HepG2 (cell line): ENCODE data around the gene RTEL1. TPM values are rescaled to one million over a fixed set of nuclear protein-coding genes. Genes with fewer than 3 reads are reported as not detected.

Experiments
- EEA1 ChIP-seq: sonication (generic); formaldehyde crosslinking; IDR thresholded peaks from 2 replicates; pipeline ENCODE4 v1.5.1; 2020; ENCODE audit warnings: mild to moderate bottlenecking, missing genetic modification reagents, borderline replicate concordance
- HDAC6 ChIP-seq: fragments of 200-600 bp; sonication (generic); IDR thresholded peaks from 2 replicates; pipeline ENCODE4 v1.7.0; 2017; ENCODE audit warnings: mild to moderate bottlenecking, antibody characterized with exemption, low read length, low read depth
- HNRNPLL ChIP-seq: fragments of 200-400 bp; formaldehyde crosslinking; IDR thresholded peaks from 2 replicates; pipeline ENCODE4 v1.6.1; 2017; ENCODE audit warnings: mild to moderate bottlenecking, low read depth, low read length; ENCODE audit not compliant: poor library complexity, severe bottlenecking
- JUND ChIP-seq: sonication (generic); formaldehyde crosslinking; IDR thresholded peaks from 2 replicates; pipeline ENCODE4 v1.8.0; 2022; ENCODE audit warnings: mild to moderate bottlenecking, missing genetic modification reagents
- KLF15 ChIP-seq: sonication (generic); formaldehyde crosslinking; IDR thresholded peaks from 2 replicates; pipeline ENCODE4 v1.8.1; 2023; ENCODE audit warnings: borderline replicate concordance, mild to moderate bottlenecking, inconsistent platforms, missing genetic modification reagents, mixed read lengths
- RFX3 ChIP-seq: IDR thresholded peaks from 2 replicates; pipeline ENCODE4 v1.6.1; 2016; ENCODE audit warnings: missing biosample characterization, missing genetic modification reagents
- ZBTB1 ChIP-seq: sonication (generic); formaldehyde crosslinking; IDR thresholded peaks from 2 replicates; pipeline ENCODE4 v1.4.0; 2020; ENCODE audit warnings: missing genetic modification reagents, borderline replicate concordance
- ZFP36 ChIP-seq: fragments of 150-350 bp; IDR thresholded peaks from 2 replicates; pipeline ENCODE4 v1.6.1; 2018; ENCODE audit warnings: borderline replicate concordance, low read length, low read depth; ENCODE audit not compliant: partially characterized antibody
- ZNF17 ChIP-seq: sonication (generic); formaldehyde crosslinking; IDR thresholded peaks from 2 replicates; pipeline ENCODE4 v1.5.0; 2020; ENCODE audit warnings: mild to moderate bottlenecking, missing genetic modification reagents
- ZNF296 ChIP-seq: sonication (generic); formaldehyde crosslinking; conservative IDR thresholded peaks from 2 replicates; pipeline ENCODE4 v1.5.0; 2020; ENCODE audit warnings: mild to moderate bottlenecking, missing genetic modification reagents
- ZNF30 ChIP-seq: sonication (generic); formaldehyde crosslinking; IDR thresholded peaks from 2 replicates; pipeline ENCODE4 v1.5.0; 2020; ENCODE audit warnings: mild to moderate bottlenecking, missing genetic modification reagents
- ZNF331 ChIP-seq: sonication (generic); formaldehyde crosslinking; IDR thresholded peaks from 2 replicates; pipeline ENCODE4 v1.4.0; 2020; ENCODE audit warnings: missing genetic modification reagents
- ZNF333 ChIP-seq: sonication (generic); formaldehyde crosslinking; IDR thresholded peaks from 2 replicates; pipeline ENCODE4 v1.4.0; 2020; ENCODE audit warnings: mild to moderate bottlenecking, missing genetic modification reagents, borderline replicate concordance
- ZNF562 ChIP-seq: sonication (generic); formaldehyde crosslinking; IDR thresholded peaks from 2 replicates; pipeline ENCODE4 v1.8.0; 2022; ENCODE audit warnings: missing genetic modification reagents, borderline replicate concordance
- ZNF619 ChIP-seq: sonication (generic); formaldehyde crosslinking; IDR thresholded peaks from 2 replicates; pipeline ENCODE4 v1.4.0; 2020; ENCODE audit warnings: mild to moderate bottlenecking, missing genetic modification reagents
- polyA plus RNA-seq, 8 experiments: library from polyadenylated mRNA; depleted of rRNA in 3 of 8; stranded (reverse) in 7 of 8; unstranded in 1 of 8; fragments of >200 nt; fragmentation: Illumina TruSeq in 4 of 8; extraction: Trizol in 4 of 8; gene quantifications; 2 replicates each; pipeline versions ENCODE4 v1.2.1 to v1.2.3, GENCODE V29; 2011 to 2016; ENCODE audit warnings: low read depth in 4 of 8, missing spikeins in 1 of 8, mixed read lengths in 1 of 8; ENCODE audit not compliant: insufficient read depth in 1 of 8
- total RNA-seq, 5 experiments: library from RNA; depleted of rRNA; stranded (reverse); fragments of >200 nt; fragmentation: Illumina TruSeq; extraction: Trizol; gene quantifications; 2 replicates each; pipeline ENCODE4 v1.2.3, GENCODE V29; 2016; ENCODE audit warnings: low read depth in 1 of 5
- TF ChIP-seq, protein P1 (sequence below), 2 experiments: sonication (generic) in 1 of 2; formaldehyde crosslinking in 1 of 2; IDR thresholded peaks; 2 replicates each; pipeline versions ENCODE4 v1.4.0 to v1.6.1; 2016 to 2020; ENCODE audit warnings: borderline replicate concordance in 1 of 2, low read depth in 1 of 2, mild to moderate bottlenecking in 1 of 2, missing genetic modification reagents in 1 of 2
- TF ChIP-seq, protein P2 (sequence below): sonication (generic); formaldehyde crosslinking; IDR thresholded peaks from 2 replicates; pipeline ENCODE4 v1.4.0; 2020; ENCODE audit warnings: mild to moderate bottlenecking, missing genetic modification reagents
- TF ChIP-seq, protein P3 (sequence below): sonication (generic); formaldehyde crosslinking; IDR thresholded peaks from 2 replicates; pipeline ENCODE4 v1.5.1; 2020; ENCODE audit warnings: mild to moderate bottlenecking, missing genetic modification reagents, moderate library complexity

RTEL1 gene
- total and polyA plus RNA-seq, 2 of the 13 experiments (the other 11 are each of a cell fraction or from before 2014, with no cell fraction given), result 21.8 to 36.4 TPM

GRCh38 chr20:63734946-63735858, 77.1 kb downstream of the RTEL1 start (continued):
- TF ChIP-seq, protein P1, sequence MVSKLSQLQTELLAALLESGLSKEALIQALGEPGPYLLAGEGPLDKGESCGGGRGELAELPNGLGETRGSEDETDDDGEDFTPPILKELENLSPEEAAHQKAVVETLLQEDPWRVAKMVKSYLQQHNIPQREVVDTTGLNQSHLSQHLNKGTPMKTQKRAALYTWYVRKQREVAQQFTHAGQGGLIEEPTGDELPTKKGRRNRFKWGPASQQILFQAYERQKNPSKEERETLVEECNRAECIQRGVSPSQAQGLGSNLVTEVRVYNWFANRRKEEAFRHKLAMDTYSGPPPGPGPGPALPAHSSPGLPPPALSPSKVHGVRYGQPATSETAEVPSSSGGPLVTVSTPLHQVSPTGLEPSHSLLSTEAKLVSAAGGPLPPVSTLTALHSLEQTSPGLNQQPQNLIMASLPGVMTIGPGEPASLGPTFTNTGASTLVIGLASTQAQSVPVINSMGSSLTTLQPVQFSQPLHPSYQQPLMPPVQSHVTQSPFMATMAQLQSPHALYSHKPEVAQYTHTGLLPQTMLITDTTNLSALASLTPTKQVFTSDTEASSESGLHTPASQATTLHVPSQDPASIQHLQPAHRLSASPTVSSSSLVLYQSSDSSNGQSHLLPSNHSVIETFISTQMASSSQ (IDR thresholded peaks at IDR 0.05; ENCODE audit: low read depth), result no peak
- TF ChIP-seq, protein P1 (CRISPR knock-in tag; IDR thresholded peaks at IDR 0.05; ENCODE audit: borderline replicate concordance), result 0 out of 2 replicates have a peak, but pooled peaks have one; percentile 26
- TF ChIP-seq EEA1, result no peak; the same call in 1 of the 2 replicates
- TF ChIP-seq KLF15 (CRISPR knock-in tag), result no peak
- TF ChIP-seq ZNF30 (CRISPR knock-in tag), result peak; percentile 73; the same call in 1 of the 2 replicates
- TF ChIP-seq JUND (CRISPR knock-in tag), result no peak
- TF ChIP-seq ZNF17 (CRISPR knock-in tag), result no peak
- no peak for TF ChIP-seq ZFP36
- no peak for TF ChIP-seq ZBTB1
- TF ChIP-seq ZNF562 (CRISPR knock-in tag), result no peak
- TF ChIP-seq ZNF619 (CRISPR knock-in tag), result no peak
- TF ChIP-seq, protein P2, sequence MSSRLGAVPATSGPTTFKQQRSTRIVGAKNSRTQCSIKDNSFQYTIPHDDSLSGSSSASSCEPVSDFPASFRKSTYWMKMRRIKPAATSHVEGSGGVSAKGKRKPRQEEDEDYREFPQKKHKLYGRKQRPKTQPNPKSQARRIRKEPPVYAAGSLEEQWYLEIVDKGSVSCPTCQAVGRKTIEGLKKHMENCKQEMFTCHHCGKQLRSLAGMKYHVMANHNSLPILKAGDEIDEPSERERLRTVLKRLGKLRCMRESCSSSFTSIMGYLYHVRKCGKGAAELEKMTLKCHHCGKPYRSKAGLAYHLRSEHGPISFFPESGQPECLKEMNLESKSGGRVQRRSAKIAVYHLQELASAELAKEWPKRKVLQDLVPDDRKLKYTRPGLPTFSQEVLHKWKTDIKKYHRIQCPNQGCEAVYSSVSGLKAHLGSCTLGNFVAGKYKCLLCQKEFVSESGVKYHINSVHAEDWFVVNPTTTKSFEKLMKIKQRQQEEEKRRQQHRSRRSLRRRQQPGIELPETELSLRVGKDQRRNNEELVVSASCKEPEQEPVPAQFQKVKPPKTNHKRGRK (CRISPR knock-in tag), result no peak
- TF ChIP-seq, protein P3, sequence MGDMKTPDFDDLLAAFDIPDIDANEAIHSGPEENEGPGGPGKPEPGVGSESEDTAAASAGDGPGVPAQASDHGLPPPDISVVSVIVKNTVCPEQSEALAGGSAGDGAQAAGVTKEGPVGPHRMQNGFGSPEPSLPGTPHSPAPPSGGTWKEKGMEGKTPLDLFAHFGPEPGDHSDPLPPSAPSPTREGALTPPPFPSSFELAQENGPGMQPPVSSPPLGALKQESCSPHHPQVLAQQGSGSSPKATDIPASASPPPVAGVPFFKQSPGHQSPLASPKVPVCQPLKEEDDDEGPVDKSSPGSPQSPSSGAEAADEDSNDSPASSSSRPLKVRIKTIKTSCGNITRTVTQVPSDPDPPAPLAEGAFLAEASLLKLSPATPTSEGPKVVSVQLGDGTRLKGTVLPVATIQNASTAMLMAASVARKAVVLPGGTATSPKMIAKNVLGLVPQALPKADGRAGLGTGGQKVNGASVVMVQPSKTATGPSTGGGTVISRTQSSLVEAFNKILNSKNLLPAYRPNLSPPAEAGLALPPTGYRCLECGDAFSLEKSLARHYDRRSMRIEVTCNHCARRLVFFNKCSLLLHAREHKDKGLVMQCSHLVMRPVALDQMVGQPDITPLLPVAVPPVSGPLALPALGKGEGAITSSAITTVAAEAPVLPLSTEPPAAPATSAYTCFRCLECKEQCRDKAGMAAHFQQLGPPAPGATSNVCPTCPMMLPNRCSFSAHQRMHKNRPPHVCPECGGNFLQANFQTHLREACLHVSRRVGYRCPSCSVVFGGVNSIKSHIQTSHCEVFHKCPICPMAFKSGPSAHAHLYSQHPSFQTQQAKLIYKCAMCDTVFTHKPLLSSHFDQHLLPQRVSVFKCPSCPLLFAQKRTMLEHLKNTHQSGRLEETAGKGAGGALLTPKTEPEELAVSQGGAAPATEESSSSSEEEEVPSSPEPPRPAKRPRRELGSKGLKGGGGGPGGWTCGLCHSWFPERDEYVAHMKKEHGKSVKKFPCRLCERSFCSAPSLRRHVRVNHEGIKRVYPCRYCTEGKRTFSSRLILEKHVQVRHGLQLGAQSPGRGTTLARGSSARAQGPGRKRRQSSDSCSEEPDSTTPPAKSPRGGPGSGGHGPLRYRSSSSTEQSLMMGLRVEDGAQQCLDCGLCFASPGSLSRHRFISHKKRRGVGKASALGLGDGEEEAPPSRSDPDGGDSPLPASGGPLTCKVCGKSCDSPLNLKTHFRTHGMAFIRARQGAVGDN, result peak; percentile 45
- TF ChIP-seq ZNF296 (CRISPR knock-in tag), result no peak
- no peak for TF ChIP-seq HDAC6
- no peak for TF ChIP-seq ZNF331 (CRISPR knock-in tag)
- TF ChIP-seq ZNF333 (CRISPR knock-in tag), result no peak
- no peak for TF ChIP-seq RFX3
- peak; percentile 78 for TF ChIP-seq HNRNPLL
